HUDEP-2 (cell line): Measurements from ENCODE around the gene AP3S1.

Experiments
- DNase-seq, 76 experiments: peaks; one replicate each; lab custom pipeline; 2025; ENCODE audit not compliant: unreplicated experiment in 76 of 76; lab: John Stamatoyannopoulos, UW

AP3S1 gene

DNA sequence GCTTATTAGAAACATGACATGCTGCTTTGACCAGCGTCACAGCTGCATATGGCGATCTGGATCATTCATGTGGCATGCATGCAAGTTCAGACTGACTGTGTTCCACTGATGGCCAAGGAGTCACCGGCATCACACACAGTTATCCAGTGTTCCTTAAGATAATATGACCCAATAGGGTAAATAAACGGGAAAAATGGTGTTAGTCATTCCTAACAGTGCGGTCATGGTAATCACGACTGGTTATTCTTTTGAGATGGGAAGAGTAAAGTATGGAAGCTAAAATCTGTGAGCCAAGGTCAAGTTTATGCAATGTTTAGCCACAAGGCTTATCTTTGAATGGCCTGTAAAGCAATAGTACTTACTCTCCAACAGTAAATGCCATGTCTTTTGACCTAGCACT is 91.3 kb downstream of the AP3S1 start:
- no peak for DNase-seq

GRCh38 chr5:115934388-115934974 is 92.7 kb downstream of the AP3S1 start:
- no peak for DNase-seq

DNA sequence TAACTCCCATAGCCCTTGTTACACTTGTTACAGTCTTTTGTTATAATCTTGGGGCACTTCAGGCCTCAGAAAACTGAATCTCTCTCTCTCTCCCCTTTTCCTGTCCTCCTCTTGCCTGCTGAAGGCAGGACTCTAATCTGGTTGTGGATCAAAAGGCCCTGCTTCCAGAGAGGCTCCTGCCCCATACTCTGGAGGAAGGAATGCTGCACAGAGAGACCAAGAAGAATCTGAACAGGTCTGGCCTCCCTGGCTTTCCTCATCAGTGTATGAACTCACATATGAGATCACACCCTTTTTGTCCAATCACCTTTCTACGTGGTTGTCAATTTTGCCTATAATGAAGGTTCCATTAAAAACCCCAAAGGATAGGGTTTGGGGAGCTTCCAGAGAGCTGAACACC is 94.3 kb downstream of the AP3S1 start:
- no peak for DNase-seq

GRCh38 chr5:115939059-115939458 is 97.3 kb downstream of the AP3S1 start:
- DNase-seq: no peak

- no peak for DNase-seq
Measured at GRCh38 chr5:115940080-115940810, 98.5 kb downstream of the AP3S1 start.

DNA sequence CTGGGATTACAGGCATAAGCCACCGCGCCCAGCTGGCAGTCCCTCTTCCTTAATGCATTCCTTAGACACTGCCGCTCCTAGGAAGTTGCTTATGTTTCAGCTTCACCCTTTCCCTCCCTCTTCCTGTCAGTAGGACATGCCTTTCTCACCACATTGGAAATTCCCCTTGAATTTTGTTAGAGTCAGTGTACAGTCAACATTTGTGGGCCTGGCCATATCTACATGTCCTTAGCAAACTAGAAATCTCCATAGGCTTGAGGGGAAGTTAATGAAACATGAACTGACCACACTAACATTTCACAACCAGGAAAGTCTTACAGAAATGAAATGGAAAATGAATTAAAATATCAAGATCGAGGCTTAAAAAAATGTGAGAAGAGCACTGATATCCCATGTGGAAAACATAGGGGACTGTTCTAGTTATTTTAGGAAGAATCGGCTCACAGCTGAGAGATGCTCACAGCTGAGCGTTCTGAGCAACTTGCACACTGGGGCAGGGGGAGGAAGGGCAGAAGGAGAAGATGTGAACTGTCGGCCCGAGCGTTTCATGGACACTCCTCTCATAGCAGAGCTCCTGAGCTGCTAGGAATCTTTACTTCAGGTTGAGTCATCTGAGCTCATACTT is 99.4 kb downstream of the AP3S1 start:
- DNase-seq: no peak

DNA sequence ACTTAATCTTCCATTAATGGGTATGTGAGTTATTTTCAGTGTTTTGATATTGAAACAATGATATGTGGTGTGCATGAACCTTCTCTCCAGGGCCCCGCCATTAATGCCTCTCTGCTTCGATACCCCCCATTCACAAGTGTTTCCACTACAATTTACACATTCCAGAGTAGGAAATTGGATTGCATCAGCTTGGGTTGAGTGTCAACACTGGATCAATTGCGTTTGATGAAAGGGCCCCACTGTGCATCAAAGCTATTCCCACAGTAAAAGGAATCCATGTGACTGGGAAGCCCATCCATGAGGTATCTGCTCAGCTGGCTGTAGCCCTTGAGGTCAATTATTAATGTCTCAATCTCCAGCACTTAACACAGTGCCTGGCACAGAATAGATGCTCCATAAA is 102.8 kb downstream of the AP3S1 start:
- no peak for DNase-seq

GRCh38 chr5:115946655-115947054 is 104.9 kb downstream of the AP3S1 start:
- no peak for DNase-seq

GRCh38 chr5:115947260-115947659 is 105.5 kb downstream of the AP3S1 start:
- DNase-seq: no peak

- no peak for DNase-seq
Measured at GRCh38 chr5:115948091-115948534, 106.4 kb downstream of the AP3S1 start.

GRCh38 chr5:115949096-115949495 is 107.4 kb downstream of the AP3S1 start:
- no peak for DNase-seq

DNA sequence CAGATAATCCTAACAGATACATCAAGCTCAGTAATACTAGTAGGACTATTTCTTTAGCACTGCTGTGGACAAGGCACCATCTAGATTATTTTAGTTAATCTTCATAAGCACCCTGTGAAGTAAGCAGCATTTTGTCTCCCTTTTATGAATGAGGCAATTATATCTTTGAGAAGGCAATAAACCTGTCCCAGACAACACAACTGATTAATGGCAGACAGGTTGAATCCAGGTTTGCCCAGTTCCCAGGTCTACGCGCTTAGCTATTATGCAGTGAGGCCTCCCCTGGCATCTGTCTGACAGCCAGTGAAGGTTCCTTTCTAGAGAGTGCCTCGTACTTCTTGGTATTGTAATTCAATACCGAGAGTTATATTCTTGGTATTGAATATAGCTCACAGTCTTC is 110.9 kb downstream of the AP3S1 start:
- DNase-seq: no peak

GRCh38 chr5:115954144-115954543 is 112.4 kb downstream of the AP3S1 start:
- DNase-seq: no peak

DNA sequence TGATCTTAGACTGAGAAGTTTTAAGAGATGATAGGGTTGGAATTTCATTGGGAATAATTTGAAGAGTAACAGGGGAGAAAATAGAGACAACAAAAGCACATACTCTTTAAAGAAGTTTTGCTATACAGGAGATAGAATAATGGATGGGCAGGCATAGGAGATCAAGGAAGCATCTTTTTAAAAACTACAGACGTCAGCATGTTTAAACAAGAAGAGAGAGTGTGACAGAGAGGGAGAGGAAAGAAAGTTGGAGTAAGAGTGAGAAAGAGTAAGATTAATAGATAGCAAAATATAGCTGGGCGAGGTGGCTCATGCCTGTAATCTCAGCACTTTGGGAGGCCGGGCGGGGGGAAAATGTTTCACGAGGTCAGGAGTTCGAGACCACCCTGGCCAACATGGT is 115.2 kb downstream of the AP3S1 start:
- DNase-seq: no peak

DNA sequence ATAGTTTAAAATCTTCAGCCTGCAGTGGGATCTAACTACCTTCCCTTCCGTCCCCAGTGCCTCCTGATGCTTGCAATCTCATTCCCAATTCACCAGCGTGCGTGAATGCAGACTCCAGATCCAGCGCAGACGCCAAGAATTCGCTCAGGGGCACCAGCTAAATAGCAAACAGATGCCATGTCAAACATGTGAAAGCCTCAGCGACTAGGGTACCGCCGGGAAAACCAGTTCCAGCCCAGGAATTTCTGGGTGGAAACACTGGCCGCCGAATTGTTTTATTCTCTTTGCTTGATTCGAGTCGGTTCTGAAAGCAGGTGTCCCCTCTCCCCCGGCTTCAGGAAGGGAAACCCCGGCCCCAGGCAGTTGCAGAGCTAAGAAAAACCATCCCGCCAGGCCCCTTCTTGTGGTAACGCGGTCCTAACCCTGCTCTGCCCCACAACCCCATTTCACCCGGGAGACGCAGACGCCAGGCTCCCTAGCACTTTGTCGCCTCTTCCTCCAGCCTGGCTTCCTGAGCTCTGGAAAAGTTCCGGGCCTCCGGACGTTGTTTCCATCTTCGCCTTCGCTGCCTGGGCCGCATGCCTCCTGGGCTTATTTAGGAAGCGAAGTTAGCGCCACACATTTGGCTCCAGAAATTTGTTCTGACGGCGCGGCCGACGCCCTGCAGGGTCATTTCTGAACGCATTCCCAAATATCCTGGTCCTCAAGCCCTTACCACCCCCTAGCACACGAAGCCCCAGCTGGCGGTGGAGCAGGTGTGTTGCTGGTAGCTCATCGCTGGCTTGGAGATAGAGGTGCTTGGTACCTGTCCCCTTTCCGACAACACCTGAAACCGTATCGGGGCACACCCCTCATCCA is 119.9 kb downstream of the AP3S1 start:
- no peak for DNase-seq

DNA sequence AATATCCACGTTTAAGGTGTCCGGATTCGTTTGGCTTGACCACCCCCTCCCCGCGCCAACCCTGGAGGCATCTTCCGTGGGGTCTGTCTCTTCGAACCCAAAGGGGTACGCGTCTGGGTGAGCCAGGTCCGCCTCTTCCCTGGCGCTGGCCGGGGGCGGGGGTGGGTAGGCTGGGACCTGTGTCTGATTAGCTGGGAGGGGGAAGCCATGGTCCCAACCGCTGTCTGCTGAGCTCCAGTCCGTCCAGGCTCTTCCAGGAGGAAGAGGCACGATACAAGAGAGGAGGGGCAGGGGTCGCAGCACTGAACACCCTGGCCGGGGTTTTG is 120.5 kb downstream of the AP3S1 start, which contains the start of gene LVRN:
Gene LVRN (plus strand): TSS at position 237 of the 326 bp plus-strand sequence. CDS start 143 bp downstream, outside the sequence.
- no peak for DNase-seq

DNA sequence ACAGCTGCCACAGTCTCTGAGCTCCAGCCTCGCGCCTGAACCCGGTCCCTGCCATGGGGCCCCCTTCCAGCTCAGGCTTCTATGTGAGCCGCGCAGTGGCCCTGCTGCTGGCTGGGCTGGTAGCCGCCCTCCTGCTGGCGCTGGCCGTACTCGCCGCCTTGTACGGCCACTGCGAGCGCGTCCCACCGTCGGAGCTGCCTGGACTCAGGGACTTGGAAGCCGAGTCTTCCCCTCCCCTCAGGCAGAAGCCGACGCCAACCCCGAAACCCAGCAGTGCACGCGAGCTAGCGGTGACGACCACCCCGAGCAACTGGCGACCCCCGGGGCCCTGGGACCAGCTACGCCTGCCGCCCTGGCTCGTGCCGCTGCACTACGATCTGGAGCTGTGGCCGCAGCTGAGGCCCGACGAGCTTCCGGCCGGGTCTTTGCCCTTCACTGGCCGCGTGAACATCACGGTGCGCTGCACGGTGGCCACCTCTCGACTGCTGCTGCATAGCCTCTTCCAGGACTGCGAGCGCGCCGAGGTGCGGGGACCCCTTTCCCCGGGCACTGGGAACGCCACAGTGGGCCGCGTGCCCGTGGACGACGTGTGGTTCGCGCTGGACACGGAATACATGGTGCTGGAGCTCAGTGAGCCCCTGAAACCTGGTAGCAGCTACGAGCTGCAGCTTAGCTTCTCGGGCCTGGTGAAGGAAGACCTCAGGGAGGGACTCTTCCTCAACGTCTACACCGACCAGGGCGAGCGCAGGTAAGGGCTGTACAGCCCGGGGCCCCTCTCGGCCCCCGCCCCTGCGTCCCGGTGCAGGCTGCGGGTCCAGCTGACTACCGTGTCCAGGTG is 121.0 kb downstream of the AP3S1 start:
- DNase-seq: no peak

DNA sequence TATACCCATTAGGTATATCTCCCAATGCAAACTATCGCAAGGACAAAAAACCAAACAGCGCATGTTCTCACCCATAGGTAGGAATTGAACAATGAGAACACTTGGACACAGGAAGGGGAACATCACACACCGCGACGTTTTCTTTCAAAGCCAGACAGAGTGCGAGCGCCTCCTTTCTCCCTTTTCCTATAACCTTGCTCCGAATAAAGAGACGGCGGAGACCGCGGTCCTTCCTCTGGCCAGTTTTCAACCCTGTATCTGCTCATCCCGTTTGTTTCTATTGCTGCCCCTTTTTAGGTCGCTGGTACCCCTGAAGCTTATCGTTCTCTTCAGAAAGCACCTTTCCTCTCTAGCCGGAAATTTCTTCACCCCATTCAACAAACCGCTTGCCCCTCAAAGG is 121.8 kb downstream of the AP3S1 start:
- no peak for DNase-seq
